Measurements from ENCODE around the gene CBARP. TPM values are rescaled to one million over a fixed set of nuclear protein-coding genes. Genes with fewer than 3 reads are reported as not detected.
A peak's percentile ranks its signal among the peaks of the same experiment; 100 is the strongest.

The CBARP gene
- total and polyA plus RNA-seq, 8 donors: 0.55 to 2.5 (median 1.3) TPM

GRCh38 chr19:1271528-1272422, 34.0 kb upstream of the CBARP start:
- Histone ChIP-seq H3K27ac (peak overlapping the region in 1 of 2 donors; percentile 99), H3K27me3 (no peaks in the 10 kb centered on the region), H3K4me3 (peak overlapping the region in 1 of 2 donors; percentile 84), H3K36me3 (peaks cover 4 to 47% of the 10 kb centered on the region in 2 donors), H3K4me1 (peaks cover 56 to 86% of the 10 kb centered on the region in 2 donors), H3K9me3 (no peaks in the 10 kb centered on the region)
- intact Hi-C loops (cut with DNase I): no loop called here
- DNase-seq (no peak), ATAC-seq (no peak)
- TF ChIP-seq, protein P1, sequence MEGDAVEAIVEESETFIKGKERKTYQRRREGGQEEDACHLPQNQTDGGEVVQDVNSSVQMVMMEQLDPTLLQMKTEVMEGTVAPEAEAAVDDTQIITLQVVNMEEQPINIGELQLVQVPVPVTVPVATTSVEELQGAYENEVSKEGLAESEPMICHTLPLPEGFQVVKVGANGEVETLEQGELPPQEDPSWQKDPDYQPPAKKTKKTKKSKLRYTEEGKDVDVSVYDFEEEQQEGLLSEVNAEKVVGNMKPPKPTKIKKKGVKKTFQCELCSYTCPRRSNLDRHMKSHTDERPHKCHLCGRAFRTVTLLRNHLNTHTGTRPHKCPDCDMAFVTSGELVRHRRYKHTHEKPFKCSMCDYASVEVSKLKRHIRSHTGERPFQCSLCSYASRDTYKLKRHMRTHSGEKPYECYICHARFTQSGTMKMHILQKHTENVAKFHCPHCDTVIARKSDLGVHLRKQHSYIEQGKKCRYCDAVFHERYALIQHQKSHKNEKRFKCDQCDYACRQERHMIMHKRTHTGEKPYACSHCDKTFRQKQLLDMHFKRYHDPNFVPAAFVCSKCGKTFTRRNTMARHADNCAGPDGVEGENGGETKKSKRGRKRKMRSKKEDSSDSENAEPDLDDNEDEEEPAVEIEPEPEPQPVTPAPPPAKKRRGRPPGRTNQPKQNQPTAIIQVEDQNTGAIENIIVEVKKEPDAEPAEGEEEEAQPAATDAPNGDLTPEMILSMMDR (IDR thresholded peaks at IDR 0.05): no peak

GRCh38 chr19:1270854-1271527, 33.2 kb upstream of the CBARP start:
- no peaks in the 10 kb centered on the region for H3K9me3 ChIP-seq
- peaks cover 62 to 86% of the 10 kb centered on the region in 2 donors for H3K4me1 ChIP-seq
- TF ChIP-seq, protein P1 (IDR thresholded peaks at IDR 0.05): no peak
- DNase-seq (no peak), ATAC-seq (no peak)
- peak overlapping the region in 1 of 2 donors; percentile 84 for H3K4me3 ChIP-seq
- intact Hi-C loops (cut with DNase I): no loop called here
- no peaks in the 10 kb centered on the region for H3K27me3 ChIP-seq
- H3K27ac ChIP-seq: peak overlapping the region; percentile 99
- H3K36me3 ChIP-seq: peaks cover 4 to 47% of the 10 kb centered on the region in 2 donors

GRCh38 chr19:1270213-1270853, 32.5 kb upstream of the CBARP start:
- H3K27me3 ChIP-seq: no peaks in the 10 kb centered on the region
- H3K36me3 ChIP-seq: peaks cover 4 to 47% of the 10 kb centered on the region in 2 donors
- peak overlapping the region; percentile 51 to 84 for H3K4me3 ChIP-seq
- TF ChIP-seq, protein P1 (IDR thresholded peaks at IDR 0.05): no peak
- ATAC-seq: no peak
- H3K27ac ChIP-seq: peak overlapping the region; percentile 99
- no peaks in the 10 kb centered on the region for H3K9me3 ChIP-seq
- intact Hi-C loops (cut with DNase I): no loop called here
- H3K4me1 ChIP-seq: peaks cover 68 to 92% of the 10 kb centered on the region in 2 donors
- DNase-seq: no peak

- peak overlapping the region; percentile 51 to 84 for H3K4me3 ChIP-seq
- no peaks in the 10 kb centered on the region for H3K9me3 ChIP-seq
- peaks cover 62 to 92% of the 10 kb centered on the region in 2 donors for H3K4me1 ChIP-seq
- peaks cover 4 to 42% of the 10 kb centered on the region in 2 donors for H3K36me3 ChIP-seq
- H3K27me3 ChIP-seq: no peaks in the 10 kb centered on the region
- ATAC-seq (peak; percentile 17), DNase-seq (peak in 3 of 4 donors; percentile 89 to 94 (median 92))
- intact Hi-C loops (cut with DNase I): no loop called here
- TF ChIP-seq, protein P1 (IDR thresholded peaks at IDR 0.05): no peak
- H3K27ac ChIP-seq: peak overlapping the region; percentile 99
Observed at GRCh38 chr19:1269478-1270212, 31.8 kb upstream of the CBARP start.

All from left lung (tissue), 10 donors.